Jurkat, Clone E6-1 (cell line): ENCODE results near the gene CDH4.

Experiments
- DNase-seq: peaks from one replicate; pipeline ENCODE4 v3.0.0-alpha.2; 2011; ENCODE audit warnings: low read depth, low spot score
- H3K4me3 ChIP-seq: 2 replicates; pipeline ENCODE4 v1.5.1; 2011; ENCODE audit warnings: mild to moderate bottlenecking, low read length, control low read depth, moderate library complexity

CDH4 gene

GRCh38 chr20:61954276-61955021 is 702.4 kb downstream of the CDH4 start:
- no peak for DNase-seq

DNA sequence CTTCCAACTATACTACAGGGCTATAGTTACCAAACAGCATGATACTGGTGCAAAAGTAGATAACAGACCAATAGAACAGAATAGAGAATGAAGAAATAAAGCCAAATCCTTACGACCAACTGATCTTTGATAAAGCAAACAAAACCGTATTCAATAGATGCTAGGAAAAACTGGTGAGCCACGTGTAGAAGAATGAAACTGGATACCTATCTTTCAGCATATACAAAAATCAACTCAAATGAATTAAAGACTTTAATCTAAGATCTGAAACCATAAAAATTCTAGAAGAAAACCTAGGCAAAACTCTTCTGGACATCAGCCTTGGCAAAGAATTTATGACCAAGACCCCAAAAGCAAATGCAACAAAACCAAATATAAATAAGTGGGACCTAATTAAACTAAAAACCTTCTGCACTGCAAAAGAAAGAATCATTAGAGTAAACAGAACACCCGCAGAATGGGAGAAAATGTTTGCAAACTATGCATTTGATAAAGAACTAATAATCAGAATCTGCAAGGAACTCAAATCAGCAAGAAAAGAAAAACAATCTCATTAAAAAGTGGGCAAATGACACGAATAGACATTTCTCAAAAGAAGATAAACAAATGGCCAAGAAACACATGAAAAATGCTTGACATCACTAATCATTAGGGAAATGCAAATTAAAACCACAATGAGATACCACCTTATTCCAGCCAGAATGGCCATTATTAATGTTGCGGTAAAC is 703.8 kb downstream of the CDH4 start:
- H3K4me3 ChIP-seq: no peak overlapping the region
- DNase-seq: no peak

More at GRCh38 chr20:61954276-61955021, 702.4 kb downstream of the CDH4 start:
- no peak overlapping the region for H3K4me3 ChIP-seq

- no peak for DNase-seq
Observed at GRCh38 chr20:61956396-61957342, 704.6 kb downstream of the CDH4 start.

GRCh38 chr20:61957961-61958715 is 706.1 kb downstream of the CDH4 start:
- DNase-seq: no peak
- H3K4me3 ChIP-seq: no peak overlapping the region

More at GRCh38 chr20:61956396-61957342, 704.6 kb downstream of the CDH4 start:
- H3K4me3 ChIP-seq: no peak overlapping the region

- H3K4me3 ChIP-seq: no peak overlapping the region
- no peak for DNase-seq
Observed at GRCh38 chr20:61958773-61959700, 707.0 kb downstream of the CDH4 start.

- no peak overlapping the region for H3K4me3 ChIP-seq
- DNase-seq: no peak
Observed at GRCh38 chr20:61960836-61961235, 708.8 kb downstream of the CDH4 start.

DNA sequence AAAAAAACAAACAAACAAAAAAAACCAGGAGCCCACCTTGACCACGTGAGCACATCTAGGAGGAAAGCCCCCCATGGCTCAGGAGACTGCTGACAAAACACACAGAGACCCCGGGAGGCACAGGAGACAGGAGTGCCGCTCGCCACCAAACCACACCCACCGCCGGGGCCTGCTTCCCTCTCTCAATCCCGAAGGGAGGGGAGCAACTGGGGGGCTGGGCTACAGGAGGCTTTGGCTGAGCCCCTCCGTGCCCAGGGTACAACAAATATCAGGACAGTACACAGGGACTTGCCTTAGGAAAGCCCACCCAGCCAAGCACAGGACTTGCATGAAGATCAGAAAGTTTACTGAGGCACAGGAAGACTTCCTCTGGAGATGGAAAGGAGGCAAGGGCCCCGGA is 711.1 kb downstream of the CDH4 start:
- DNase-seq: no peak
- no peak overlapping the region for H3K4me3 ChIP-seq

DNA sequence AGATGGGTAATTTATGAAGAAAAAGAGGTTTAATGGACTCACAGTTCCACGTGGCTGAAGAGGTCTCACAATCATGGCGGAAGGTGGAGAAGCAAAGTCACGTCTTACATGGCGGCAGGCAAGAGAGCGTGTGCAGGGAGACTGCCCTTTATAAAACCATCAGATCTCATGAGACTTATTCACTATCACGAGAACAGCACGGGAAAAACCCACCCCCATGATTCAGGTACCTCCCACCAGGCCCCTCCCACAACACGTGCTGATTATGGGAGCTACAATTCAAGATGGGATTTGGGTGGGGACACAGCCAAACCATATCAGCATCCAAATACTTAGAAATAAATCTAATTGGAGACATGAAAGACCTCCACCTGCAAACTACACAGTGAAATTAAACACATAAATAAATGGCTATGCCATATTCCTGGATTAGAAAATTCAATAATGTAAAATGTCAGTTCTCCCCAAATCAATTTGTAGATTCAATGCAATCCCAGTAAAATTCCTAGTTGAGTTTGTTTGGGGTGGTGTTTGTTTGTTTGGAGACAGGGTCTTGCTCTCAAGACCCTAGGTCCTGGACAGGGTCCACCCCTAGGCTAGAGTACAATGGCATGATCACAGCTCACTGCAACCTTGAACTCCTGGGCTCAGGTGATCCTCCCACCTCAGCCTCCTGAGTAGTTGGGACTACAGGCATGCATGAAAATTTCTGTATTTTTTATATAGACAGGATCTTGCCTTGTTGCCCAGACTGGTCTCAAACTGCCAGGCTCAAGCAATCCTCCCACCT is 712.0 kb downstream of the CDH4 start:
- no peak for DNase-seq

DNA sequence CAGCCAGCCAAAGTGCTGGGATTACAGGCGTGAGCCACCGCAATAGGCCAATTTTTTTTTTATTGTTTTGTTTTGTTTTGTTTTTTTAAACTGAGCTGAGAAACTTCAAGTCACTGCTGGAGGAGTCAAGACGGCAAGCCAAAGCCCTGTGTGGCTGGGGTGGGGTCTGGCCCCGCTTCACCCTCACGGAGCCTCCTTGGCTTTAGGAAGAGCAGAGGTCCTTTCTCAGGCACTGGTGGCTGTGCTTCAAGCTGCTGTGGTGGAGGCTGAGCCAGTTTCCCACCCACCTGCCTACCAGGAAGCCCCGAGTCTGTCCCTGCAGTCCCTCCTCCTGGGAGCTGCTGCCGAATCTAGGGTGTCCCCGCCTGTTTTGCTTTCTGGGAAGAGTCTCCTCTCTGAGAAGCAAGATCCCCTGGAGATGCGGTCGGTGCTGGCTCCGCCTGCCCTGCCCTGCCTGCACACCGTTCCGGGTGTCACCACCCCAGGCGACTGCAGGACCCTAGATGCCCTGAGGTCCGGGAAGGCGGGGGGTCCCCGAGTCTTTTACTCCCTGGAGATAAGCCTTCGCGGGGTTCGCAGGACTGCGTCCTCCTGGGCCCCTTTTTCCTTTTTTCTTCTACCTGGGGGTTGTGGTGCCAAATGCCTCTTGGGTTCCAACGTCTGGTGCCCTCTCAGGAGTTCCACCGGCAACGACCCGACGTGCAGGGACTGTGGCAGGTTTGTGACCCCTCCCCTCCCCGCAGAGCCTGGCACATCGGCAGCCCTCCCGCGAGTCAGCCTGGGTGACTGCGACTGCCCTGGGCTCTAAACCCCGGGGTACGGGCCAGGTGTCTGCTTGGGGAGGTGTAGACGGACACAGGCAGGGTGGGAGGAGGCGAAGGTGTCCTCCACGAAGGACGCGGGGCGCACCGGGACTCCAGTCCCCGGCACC is 712.9 kb downstream of the CDH4 start:
- no peak for DNase-seq

More for the DNA sequence above, 712.0 kb downstream of the CDH4 start:
- H3K4me3 ChIP-seq: no peak overlapping the region

DNA sequence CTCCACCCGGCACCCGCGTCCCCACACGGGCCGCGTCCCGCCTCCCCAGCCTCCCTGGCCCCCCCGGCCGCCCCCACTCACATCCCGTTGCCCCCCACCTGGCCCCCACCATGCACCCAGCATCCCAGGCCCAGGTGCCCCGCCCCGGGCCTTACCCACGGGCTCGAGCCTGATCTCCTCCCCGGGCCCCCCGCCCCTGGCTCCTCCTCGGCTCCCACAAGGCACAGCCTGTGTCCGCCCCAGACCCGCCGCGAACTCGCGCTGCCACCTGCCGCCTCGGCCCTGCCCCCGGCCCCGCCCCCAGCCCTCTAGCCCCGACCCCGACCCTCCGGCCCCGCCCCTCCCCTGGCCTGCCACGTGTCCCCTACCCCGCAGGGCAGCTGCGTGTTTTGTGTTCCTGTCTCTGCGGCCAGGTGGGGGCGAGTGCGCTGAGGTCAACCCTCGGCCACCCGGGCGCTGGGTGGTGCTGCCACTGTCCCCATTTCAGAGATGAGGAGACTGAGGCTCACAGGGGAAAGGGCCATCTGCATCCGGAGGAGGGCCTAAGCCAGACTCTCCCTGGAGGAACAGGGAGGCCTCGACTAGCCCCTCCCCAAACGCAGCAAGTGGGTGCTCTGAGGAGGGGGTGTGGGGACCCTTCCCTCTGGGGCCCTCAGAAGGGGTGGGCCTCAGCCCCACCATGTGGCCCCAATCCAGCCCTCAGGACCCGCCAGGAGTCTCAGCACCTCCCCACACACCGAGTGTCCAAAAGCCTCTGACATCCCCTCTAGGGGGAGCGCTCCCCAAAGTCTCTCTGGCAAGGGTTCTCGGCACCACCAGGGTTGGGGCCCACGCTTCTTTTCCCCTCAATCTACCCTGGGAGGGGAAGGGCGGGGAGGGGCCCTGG is 713.8 kb downstream of the CDH4 start:
- DNase-seq: no peak
- no peak overlapping the region for H3K4me3 ChIP-seq

More for the DNA sequence above, 712.9 kb downstream of the CDH4 start:
- H3K4me3 ChIP-seq: no peak overlapping the region

- no peak for DNase-seq
- no peak overlapping the region for H3K4me3 ChIP-seq
Observed at GRCh38 chr20:61966492-61967244, 714.6 kb downstream of the CDH4 start.

GRCh38 chr20:61967300-61967699 is 715.2 kb downstream of the CDH4 start:
- no peak for DNase-seq
- H3K4me3 ChIP-seq: no peak overlapping the region

- H3K4me3 ChIP-seq: no peak overlapping the region
- DNase-seq: no peak
Observed at GRCh38 chr20:61968036-61968810, 716.2 kb downstream of the CDH4 start.

DNA sequence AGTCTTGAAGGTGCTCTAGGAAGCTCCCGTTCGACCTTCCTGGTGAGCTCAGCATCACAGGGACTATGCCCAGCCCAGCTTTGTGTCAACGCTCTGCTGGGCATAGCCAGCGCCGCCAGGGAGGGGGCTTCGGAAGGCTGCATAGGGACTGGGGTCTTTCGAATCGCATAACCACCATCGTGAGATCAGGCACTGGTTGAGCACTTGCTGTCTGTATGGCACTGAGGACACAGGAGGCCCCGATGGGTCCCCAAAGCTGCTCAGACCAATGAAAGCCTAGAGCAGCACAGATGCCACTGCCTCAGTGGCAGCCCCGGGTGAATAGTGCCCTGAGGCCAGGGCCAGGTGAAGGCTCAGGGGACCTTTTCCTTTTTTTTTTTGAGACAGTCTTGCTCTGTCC is 716.9 kb downstream of the CDH4 start:
- DNase-seq: no peak
- no peak overlapping the region for H3K4me3 ChIP-seq
